Natural killer cell treated with Interleukin-12 subunit alpha and Interleukin-12 subunit beta and Interleukin-15 and Interleukin-18, amount 100 ng/mL, for 72 hours (primary cell): ENCODE results near the gene WDCP. TPM values are rescaled to one million over a fixed set of nuclear protein-coding genes. Genes with fewer than 3 reads are reported as not detected.

Experiments
- total RNA-seq, 2 donors: library from RNA; stranded (reverse); gene quantifications; one replicate each; pipeline ENCODE4 v1.2.3, GENCODE V29; 2022

WDCP gene
- total RNA-seq, 2 donors from 2014 or later: 20.8 to 26.3 TPM

Other genes with a start within 250 kb of the WDCP start
- 10 to 100 TPM; 36.2 to 44.5 TPM for gene ATAD2B, start 120.3 kb downstream of the WDCP start, total RNA-seq
- 10 to 100 TPM; 11.2 to 14.1 TPM for gene UBXN2A, start 106.9 kb downstream of the WDCP start, total RNA-seq
- gene MFSD2B, start 37.3 kb downstream of the WDCP start, total RNA-seq: under 1 TPM; 0.21 to 0.75 TPM
- gene FKBP1B, start 2.4 kb upstream of the WDCP start, total RNA-seq: 1 to 10 TPM; 1.6 to 2.4 TPM
- 10 to 100 TPM; 83.1 to 85.8 TPM for gene SF3B6, start 28.9 kb upstream of the WDCP start, total RNA-seq
- 1 to 10 TPM; 4.1 to 5.8 TPM for gene TP53I3, start 37.4 kb upstream of the WDCP start, total RNA-seq
- 1 to 10 TPM in 1 of 2 donors, not detected in 1; 1.2 TPM for gene PFN4, start 75.9 kb upstream of the WDCP start, total RNA-seq
- 10 to 100 TPM; 13.7 to 14.4 TPM for gene FAM228B, start 76.1 kb upstream of the WDCP start, total RNA-seq
- gene FAM228A, start 127.7 kb upstream of the WDCP start, total RNA-seq: under 1 TPM in 1 of 2 donors, not detected in 1; 0.21 TPM